ENCODE data around the gene MYO16.
"Not testable (repeated sequence)": the region's sequence is repeated elsewhere in the genome, so short reads cannot be mapped to it uniquely, and the experiment has no call there.

MYO16 gene

DNA sequence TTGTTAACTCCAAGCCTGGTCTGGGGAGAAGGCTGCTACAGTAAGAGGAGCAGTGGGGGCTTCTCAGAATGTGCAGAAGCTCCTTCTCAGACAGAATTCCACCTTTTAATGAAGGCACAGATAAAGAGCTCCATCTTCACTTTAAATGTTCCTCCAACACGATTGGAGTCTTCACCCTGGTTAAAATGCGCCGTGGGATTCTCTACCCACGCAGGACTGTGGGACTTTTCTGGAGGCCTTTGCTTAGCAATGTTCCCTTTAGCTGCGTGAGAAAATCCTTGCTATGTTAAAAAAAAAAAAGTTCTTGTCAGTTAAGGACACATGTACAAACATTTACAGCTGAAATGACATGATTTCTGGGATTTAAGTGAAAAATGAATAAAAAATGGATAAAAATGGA, 546.3 kb downstream of the MYO16 start:
- DNase-seq (ENCODE audit: low read depth in 2 of 2, low spot score in 1 of 2) = no peak

DNA sequence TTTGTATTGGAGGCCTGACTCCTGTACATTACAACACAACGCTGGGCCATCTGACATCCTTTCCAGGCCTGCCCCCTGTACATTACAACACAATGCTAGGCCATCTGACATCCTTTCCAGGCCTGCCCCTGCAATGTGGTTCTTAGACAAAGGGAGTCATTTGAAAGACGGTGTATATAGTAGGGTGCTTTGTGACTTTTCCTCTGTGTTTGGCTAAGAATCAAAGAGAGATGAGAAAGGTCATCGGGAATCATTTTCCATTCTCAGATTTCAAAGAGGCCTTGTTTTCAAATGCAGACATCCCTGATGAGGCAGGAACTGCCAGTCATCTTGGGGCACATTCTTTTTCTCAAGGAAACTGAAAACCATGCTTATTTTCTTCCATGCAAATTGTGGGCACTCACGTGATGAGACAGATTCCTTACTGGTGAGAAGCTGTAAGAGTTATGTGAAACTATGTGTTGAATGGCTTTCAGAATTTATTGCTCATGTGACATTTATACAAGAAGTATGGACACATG, 551.6 kb downstream of the MYO16 start:
- DNase-seq (ENCODE audit: low read depth in 2 of 2, low spot score in 1 of 2) = no peak

- DNase-seq (ENCODE audit: low read depth in 2 of 2, low spot score in 1 of 2) = no peak
Measured at GRCh38 chr13:109182777-109183465, 553.5 kb downstream of the MYO16 start.

DNA sequence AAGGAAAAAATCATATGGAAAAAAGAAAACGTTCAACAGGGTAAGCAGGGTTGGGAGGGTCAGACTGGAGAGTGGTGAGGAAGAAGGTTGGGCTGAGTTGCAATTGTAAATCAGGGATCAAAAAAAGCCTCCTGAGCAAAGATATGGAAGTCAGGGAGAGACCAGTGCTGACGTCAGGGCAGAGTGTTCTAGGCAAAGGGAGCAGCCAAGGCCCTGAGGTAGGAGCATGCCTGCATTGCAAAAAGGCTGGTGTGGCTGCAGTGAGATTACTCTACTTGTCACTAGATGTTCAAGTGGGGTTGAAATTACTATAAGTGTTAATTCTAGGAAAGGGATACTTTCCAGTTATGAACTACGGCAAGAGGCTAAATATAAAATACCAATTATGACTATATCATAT, 562.0 kb downstream of the MYO16 start:
- DNase-seq (ENCODE audit: low read depth in 2 of 2, low spot score in 1 of 2) = no peak

DNA sequence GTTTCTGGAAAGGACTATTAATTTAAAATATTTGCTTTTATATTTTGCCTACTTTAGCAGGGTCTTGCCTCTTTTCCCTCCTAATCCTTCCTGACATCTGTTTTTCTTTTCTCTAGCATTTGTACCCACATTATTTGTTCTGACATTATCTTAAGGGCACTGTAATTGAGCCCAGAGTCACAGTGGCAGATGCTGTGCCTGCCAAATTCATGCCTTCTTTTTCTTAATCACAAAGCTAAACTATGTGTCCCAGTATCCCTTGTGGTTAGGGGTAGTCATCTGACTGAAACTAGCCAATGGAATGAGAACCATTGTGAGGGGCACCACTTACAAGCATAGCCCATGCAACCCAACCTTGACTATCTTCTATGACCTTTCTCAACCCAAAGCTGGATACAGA, 562.9 kb downstream of the MYO16 start:
- no peak for DNase-seq (ENCODE audit: low read depth in 2 of 2, low spot score in 1 of 2)

- no peak for DNase-seq (ENCODE audit: low read depth in 2 of 2, low spot score in 1 of 2)
Measured at GRCh38 chr13:109196948-109197347, 567.5 kb downstream of the MYO16 start.

DNA sequence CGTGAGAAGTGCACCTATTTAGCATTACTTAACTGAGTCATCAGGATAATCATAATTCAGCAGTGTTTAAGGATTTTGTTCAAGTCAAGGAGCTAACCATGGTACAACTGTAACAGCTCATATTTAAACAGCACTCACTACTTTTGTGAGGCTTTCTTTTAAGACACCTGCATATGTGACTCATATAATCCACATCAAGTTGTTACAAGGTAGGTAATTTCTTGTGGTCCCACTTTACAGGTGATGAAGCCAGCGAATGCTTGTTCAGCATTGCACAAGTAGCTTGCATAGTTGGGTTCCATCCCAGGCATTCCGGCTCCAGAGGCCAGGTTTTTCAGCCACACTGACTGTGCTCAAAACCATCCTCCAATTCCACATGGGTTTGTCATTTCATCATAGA, 569.2 kb downstream of the MYO16 start:
- no peak for DNase-seq (ENCODE audit: low read depth in 2 of 2, low spot score in 1 of 2)

- DNase-seq (ENCODE audit: low read depth in 2 of 2, low spot score in 1 of 2) = no peak
Measured at GRCh38 chr13:109199280-109199679, 569.9 kb downstream of the MYO16 start.

DNA sequence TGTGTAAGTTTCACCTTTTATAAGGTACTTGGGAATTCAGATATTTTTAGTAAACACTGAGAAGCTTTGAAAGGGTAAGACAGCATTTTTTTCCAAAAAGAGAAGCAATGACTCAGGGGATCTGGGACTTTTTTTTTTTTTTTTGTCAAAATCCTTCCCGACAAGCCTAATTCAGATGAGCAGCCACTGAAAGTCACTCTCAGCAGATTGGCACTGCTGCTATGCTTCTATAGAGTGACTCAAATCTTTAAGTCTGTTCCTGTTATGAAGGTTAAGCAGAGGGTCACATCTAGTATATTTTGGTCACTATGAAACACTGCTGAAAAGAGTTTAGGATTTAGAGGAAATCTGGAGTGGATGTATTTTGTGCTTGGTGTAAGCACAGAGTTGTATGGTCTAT, 571.1 kb downstream of the MYO16 start:
- no peak for DNase-seq (ENCODE audit: low read depth in 2 of 2, low spot score in 1 of 2)

DNA sequence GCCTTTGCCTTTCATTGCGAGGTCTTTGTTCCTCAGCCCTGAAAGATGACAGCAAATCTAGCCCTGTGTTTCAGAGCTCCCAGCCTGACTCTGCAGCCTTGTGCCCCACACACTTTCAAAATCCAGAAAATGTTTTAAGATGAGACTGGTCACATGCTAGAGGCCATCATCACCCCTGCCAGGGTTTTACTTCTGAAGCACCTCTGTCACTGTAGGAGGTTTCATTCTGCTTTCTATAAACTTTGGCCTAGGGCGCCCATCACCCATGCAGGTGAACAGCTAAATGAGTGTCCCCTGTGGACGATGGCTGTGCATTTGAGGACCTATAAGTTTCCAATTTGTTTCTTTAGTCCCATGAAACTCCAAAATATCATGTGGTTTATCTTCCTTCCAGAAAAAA, 574.2 kb downstream of the MYO16 start:
- DNase-seq (ENCODE audit: low read depth in 2 of 2, low spot score in 1 of 2) = no peak

DNA sequence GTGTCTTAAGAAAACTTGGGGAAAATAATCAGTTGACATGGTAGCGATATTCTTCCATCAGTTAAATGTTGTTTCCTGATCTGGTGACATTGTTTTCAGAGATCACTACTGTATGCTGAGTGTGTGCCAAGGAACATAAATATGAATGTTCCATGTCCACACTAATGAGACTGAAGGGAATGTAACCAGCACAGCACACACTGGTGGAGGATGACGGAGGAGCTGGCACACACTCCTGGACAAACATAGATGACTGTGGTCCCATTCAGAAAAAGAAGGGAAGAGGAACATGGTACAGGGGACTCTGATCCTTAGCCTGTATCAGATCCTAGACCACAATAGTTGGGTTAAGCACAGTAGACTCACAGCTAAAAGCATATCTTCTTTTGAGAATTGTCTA, 574.8 kb downstream of the MYO16 start:
- no peak for DNase-seq (ENCODE audit: low read depth in 2 of 2, low spot score in 1 of 2)

- no peak for DNase-seq (ENCODE audit: low read depth in 2 of 2, low spot score in 1 of 2)
Measured at GRCh38 chr13:109204657-109205056, 575.2 kb downstream of the MYO16 start.

GRCh38 chr13:109205315-109205714, 575.9 kb downstream of the MYO16 start:
- DNase-seq (ENCODE audit: low read depth in 2 of 2, low spot score in 1 of 2) = no peak

- DNase-seq (ENCODE audit: low read depth in 2 of 2, low spot score in 1 of 2) = no peak
Measured at GRCh38 chr13:109206616-109207015, 577.2 kb downstream of the MYO16 start.

DNA sequence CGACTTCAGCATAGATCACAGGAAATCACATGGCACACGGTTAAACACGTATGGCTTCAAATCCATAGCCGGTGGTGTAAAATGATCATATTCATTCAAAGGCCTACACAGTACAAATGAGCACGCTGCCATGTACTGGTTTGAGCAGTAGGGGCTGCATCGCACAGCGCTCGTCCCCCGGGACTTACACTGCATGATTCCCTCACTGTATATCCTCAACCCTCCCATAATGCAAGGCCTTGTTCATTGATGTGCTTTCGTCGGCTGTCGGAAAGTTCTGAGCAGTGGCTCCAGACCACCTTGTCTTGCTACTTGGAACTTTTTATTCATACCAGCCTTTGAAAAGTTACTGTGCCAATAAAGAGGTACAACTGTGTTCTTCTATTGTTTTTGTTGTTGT, 578.2 kb downstream of the MYO16 start:
- DNase-seq (ENCODE audit: low read depth in 2 of 2, low spot score in 1 of 2) = no peak

- no peak for DNase-seq (ENCODE audit: low read depth in 2 of 2, low spot score in 1 of 2)
Measured at GRCh38 chr13:109208522-109208921, 579.1 kb downstream of the MYO16 start.

GRCh38 chr13:109209526-109209925, 580.1 kb downstream of the MYO16 start:
- no peak for DNase-seq (ENCODE audit: low read depth in 2 of 2, low spot score in 1 of 2)

DNA sequence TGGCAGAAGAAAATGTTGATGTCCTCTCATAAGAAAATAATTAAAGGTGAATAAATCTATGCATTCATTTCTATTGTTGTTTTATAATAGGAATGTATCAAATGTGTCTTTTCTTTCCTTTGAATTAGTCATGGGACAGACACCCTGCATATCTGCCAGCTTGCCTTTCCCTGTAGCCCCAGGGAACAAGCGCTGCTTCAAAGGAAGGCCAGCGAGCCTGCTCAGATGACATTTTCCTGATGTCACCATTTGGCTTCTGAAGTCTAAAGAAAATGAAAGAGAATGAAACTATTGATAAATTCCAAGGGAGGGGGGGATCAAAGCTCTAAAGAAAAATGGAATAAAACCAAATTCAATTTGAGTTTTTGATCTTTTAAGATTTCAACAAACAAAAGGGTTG, 582.2 kb downstream of the MYO16 start:
- DNase-seq (ENCODE audit: low read depth in 2 of 2, low spot score in 1 of 2) = no peak

DNA sequence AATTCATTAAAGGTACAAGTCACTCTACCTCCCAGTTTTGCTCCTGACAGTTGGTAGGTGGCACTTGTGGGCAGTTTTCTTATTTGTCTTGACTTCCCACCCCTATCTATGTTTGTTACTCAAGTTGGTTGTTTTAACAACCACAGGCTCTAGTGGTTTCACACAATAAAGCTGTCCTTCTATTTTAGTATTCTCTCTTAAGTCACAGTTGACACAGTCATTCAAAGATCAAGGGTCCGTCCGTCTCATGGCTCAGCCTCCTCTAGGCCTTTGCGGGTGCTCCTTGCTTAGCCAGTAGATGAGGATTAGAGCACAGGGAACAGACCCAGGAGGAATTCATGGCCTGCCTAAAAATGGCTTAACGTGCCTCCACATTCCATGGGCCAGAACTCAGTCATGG, 583.2 kb downstream of the MYO16 start:
- DNase-seq (ENCODE audit: low read depth in 2 of 2, low spot score in 1 of 2) = no peak

DNA sequence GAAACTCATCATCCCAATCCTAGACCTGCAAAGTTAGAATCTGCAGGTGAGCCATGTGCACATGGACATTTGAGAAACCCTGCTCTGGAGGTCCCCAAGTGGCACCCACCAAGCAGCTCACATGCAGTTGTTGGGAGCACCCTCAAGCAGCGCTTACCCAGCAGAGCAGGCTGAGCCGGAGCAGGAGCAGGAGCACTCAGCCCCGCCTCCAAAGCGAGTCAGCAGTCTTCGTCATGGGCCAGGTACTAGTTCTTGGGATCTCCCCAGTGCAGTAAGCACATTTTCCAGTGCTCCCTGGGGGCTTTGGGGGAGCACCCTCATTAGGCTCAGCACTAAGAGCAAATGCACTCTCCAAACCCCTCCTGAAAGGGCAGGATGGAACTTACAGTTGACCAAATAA, 584.3 kb downstream of the MYO16 start:
- DNase-seq (ENCODE audit: low read depth in 2 of 2, low spot score in 1 of 2) = no peak

DNA sequence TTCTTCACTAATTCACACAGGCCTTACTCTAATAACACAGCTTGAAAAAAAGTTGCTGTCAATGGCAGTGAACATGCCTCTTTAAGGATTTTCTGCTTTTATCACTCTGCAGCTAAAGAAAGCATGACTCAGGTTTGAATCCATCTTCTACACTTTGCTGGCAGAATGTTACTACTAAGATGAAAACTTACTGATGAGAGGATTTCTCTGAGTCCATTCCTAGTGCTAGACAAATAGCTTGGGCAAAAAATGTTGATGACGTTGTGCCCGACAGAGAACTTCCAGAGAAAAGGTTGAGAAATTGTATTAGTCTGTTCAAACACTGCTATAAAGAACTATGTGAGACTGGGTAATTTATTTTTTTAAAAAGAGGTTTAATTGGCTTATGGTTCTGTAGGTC, 585.0 kb downstream of the MYO16 start:
- DNase-seq (ENCODE audit: low read depth in 2 of 2, low spot score in 1 of 2) = no peak

DNA sequence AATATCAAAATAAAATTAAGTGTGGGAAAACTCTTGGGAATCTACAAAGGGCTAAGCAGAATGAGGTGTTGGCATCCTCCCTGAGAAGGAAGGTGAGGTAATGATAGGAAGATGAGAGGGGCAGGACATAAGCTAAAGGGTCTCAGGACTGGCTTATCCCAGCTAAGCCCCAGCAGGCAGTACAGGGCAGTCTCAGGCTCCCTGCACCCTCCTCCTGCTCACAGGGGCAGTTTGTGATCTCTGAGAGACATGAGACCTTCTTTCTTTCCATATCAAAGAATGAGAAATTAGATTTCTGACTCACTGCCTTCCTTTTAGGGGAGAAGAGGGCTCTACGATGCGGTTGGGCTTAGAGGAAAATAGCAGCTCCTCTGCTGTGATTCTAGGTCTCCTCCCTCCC, 586.0 kb downstream of the MYO16 start:
- no peak for DNase-seq (ENCODE audit: low read depth in 2 of 2, low spot score in 1 of 2)

DNA sequence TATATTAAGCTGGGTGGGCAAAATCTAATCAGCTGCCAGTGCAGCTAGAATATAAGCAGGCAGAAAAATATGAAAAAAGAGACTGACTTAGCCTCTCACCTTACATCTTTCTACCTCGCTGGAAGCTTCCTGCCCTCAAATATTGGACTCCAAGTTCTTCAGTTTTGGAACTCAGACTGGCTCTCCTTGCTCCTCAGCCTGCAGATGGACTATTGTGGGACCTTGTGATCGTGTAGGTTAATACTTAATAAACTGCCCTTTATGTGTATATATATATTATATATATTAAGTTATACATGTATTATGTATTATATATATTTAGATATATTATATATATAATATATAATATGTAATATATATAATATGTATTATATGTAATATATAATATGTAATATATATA, 588.1 kb downstream of the MYO16 start:
- DNase-seq (ENCODE audit: low read depth in 2 of 2, low spot score in 1 of 2) = not testable (repeated sequence)

Data from stimulated activated CD8-positive, alpha-beta memory T cell treated with anti-CD3 and anti-CD28 coated beads, Interleukin-4, amount 100 ng/mL, for 1 hour (primary cell).